T-helper 1 cell treated with Interleukin-12 subunit alpha and Interleukin-12 subunit beta and Interleukin-4 antibody, amounts not matched to agents 30 ng/mL and 1 ng/mL, for 36 hours (primary cell): ENCODE data around the gene MAP7D1. TPM values are rescaled to one million over a fixed set of nuclear protein-coding genes. Genes with fewer than 3 reads are reported as not detected.

Experiments used
- intact Hi-C: fragments of 100-400 bp; cut with micrococcal nuclease; formaldehyde crosslinking; loops from one replicate; pipeline ENCODE4 v1.15.1; 2024
- total RNA-seq: library from RNA; stranded (reverse); gene quantifications from 2 replicates; pipeline ENCODE4 v1.2.3, GENCODE V29; 2022

The MAP7D1 gene
- 256 and 260 TPM in 2 replicates for total RNA-seq

DNA sequence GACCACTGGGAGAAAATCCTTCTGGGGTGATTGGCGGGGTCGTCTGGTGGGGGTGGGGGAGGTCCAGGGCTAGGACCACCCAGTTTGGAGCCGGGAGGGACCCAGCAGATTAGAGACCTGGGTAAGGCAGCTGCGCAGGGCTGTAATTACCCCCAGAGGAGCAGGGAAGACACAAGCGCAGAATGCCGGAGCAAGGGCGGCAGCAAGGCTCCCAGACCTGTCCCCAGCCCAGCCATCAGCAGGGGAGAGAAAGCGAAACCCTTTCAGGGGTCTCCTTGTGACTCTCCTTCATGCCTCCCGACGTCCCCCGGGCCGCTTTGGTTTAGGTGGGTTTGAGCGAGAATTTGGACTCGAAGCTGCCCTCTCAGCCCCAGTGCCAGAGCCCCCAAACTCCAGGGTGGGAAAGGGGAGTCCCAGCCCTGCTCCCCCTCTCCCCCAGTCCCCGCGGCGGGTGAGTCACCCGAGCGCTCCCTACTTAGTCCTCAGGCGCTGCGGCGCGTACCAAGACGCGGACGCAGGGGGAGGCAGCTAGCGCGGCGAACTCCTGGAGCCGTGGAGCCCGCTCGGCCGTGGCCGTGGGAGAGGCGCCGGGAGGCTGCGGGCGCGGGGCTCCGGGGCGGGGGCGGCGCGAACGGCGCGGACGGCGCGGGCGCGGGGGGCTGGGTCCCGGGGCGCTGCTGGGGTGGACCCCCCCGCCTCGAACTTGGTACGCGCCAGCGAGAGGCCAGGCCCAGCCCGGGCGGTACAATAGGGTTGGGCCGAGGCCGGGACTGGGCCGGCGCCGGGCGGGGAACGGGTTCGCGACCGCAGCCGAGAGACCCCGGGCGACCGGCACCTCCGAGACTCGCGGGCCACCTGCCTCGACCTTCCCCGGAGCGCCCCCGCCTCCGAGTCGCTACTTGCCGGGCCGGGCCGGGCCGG lies at the start of gene MAP7D1:
TSS of gene MAP7D1 (plus strand) at position 753 of the 921 bp plus-strand sequence. CDS start 258 bp downstream, outside the sequence.
- intact Hi-C loops: loop anchor here (1.0 to 10.0 kb wide), 3 partner anchors 69 to 1319 kb away; partner anchors contain the start of genes SFPQ, THRAP3 and ZC3H12A

DNA sequence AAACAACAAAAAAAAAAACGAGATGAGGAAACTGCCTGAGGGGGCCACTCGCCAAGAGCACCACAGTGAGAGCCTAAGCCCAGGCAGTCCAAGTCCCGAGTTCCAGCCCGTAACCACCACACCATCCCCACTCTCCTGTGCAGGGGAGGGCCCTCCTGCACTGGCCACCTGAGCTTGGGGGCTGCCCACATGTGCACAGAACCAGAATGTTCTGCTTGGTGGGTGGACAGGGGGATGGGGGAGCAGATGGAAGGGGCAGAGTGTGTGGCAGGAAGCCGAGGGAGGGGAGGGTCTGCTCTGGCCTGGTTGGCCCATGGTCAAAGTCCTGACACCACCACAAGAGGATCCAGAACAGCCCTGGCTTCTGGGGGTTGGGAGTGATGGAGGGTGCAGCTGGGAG lies 49.7 kb upstream of the MAP7D1 start:
- intact Hi-C loops: no loop called here

DNA sequence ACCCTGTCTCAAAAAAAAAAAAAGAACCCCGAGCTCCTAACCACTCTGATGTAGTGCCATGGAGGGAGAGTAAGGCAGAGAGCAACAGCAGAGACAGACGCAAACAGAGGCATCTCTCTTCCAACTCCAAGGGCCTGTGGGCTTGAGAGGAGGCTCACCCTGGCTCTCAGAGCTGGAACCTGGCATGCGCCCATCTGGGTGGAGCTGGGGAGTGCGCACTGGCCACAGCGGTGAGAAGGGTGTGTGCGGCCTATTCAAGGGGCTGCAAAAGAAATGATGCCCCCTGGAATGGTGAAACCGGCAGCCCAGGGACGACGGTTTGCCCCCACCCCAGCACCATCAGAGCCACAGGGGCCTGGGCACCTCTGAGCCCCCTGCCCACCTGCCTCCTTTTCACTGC lies 48.6 kb upstream of the MAP7D1 start:
- intact Hi-C loops: no loop called here

DNA sequence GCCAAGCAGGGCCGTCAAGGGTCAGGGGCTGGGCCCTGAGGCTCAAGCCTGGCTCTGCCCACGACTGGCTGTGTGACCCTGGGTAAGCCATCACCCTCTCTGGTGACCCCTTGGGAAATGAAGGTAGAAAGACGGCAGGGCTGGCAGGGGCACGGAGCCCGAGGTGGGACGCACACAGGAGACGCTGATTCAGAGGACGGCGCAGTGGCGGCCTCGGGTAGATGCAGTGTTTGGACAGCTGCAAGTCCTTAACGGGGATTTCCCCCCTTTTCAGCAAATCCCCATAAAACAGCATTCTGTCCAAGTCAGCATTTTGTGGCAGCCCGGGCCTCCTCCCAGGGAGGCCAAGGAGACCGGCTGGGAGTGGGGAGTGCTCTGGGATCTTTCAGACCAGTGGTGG lies 47.6 kb upstream of the MAP7D1 start:
- intact Hi-C loops: no loop called here

DNA sequence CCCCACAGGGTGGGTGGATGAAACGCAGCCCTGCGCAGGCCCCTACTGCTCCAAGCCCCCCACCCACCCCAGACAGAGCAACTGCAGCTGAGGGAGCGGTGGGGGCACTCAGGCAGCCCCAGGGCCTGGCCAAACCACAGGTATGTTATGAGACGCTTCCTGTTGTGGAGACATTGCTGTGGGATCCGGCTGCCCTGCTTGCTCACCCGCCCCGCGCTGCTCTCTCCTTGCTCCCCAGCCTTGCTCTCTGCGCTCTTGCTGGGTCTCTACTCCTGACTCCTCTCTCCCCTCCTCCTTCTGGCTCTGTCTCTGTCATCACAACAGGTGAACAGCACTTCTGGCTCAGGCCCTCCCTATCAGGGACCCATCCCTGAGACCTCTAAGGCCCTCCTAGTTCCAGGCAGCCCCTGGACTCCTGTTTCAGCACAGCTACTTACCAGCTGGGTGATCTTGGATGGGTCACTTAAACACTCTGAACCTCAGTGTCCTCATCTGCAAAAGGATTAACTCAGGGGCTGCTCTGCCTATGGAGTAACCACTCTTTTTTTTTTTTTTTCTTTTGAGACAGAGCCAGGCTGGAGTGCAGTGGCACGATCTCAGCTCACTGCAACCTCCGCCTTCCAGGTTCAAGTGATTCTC lies 46.8 kb upstream of the MAP7D1 start:
- intact Hi-C loops: no loop called here

DNA sequence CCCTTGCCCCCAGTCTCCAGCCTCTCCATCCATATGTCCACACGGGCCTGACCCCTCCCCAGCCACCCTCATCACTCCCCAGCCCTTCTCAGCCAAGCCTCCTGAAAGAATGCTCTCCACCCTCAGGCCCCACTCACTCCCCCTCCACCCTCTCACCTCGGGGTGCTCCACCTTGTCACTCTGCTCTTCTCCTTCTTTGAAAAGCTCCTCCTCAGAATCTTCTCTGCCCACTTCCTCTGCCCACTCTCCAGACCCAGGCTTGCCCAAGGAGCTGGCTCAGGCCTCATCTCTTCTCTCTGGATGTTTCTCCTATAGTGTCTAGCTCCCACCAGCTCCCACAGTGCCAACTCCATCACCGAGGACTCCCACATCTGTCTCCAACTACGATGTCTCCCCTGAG lies 44.8 kb upstream of the MAP7D1 start:
- intact Hi-C loops: no loop called here

DNA sequence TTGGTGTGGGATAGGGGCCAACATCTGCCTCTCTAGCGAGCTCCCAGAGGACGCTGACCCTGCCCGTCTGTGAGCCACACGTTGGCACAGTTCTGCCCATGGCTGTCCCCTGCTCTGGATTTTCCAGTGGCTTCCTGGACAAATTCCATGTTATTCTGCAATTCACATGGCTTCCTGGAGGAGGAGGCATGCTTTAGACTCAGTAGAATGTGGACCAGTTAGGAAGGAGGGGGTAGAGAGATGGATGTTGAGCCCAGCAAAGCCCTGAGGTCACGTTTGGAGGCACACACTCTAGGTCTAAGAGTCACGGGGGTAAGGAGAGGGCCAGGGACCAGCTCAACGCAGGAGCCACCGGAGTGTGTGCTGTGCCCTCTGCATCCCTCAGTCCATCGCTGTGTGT lies 43.1 kb upstream of the MAP7D1 start:
- intact Hi-C loops: no loop called here

DNA sequence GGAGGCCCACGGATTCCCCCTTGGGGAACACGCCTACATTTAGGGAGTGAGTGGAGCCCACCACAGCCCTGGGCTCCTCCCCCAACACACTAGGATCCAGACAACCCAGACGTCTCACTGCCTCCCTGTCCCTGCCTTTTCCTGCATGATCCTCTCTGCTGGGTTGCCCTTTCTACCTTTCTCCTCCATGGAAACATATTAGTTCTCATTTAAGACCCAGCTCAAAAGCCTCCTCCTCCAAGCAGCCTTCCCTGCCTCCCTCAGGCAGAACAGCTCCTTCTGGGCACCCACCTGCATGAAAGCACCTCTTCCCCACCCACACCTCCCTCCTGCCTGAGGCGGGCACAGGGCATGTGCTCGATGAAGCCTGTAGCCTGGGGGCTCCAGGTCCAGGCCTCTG lies 41.6 kb upstream of the MAP7D1 start:
- intact Hi-C loops: no loop called here

DNA sequence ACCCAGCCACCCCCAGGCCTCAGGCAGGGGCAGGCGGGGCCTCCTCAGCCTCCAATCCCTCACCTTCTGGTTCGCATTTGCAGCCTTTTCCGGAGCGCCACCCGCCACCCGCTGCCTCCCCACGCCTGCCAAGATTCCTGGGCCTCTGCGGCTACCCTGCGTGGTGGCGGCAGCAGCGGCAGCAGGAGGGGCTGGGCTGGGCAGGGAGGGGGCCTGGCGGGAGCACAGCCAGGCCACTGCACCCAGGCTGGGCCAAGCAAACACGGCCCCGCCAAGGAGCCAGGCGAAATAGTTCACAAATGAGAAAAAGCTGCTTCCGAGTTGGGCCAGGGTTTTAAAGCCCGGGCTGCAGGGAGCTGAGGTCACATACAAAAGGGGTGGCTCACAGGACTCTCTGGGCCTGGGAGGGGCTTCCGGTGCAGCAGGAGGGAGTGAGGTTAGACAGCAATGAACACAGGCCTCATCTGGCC lies 40.7 kb upstream of the MAP7D1 start:
- intact Hi-C loops: no loop called here

DNA sequence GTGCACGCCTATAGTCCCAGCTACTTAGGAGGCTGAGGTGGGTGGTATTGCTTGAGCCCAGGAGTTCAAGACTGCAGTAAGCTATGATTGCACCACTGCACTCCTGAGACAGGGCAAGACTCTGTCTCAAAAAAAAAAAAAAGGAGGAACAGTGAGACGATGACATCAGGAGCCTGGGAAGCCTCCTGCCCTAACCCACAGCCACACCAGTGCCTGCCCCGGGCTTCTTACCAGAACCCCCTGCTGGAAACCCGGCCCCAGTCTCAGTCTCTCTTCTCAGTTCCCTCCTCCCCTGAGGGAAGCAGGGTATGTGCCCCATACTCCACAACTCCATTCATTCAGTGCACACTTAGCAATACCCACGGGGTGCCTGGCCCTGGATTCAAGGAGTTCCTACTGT lies 40.0 kb upstream of the MAP7D1 start:
- intact Hi-C loops: no loop called here

DNA sequence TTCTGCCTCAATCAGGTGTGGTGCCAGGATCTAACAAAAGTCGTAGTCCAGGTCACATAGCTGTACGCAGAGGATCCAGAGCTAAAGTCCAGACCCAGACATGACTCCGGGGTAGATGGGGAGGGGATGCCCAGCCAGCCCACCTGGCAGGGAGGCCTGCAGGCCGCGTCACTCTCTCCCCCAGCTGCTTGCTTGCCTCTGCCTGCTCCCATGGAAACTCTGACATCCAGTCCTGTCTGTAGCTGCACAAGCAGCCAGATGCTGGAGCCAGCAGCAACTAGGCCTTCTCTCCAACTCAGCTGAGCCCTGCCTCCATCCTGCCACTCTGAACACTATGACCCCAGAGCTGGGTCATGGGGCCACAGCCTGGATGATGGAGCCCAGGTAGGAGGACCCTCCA lies 39.1 kb upstream of the MAP7D1 start:
- intact Hi-C loops: no loop called here

DNA sequence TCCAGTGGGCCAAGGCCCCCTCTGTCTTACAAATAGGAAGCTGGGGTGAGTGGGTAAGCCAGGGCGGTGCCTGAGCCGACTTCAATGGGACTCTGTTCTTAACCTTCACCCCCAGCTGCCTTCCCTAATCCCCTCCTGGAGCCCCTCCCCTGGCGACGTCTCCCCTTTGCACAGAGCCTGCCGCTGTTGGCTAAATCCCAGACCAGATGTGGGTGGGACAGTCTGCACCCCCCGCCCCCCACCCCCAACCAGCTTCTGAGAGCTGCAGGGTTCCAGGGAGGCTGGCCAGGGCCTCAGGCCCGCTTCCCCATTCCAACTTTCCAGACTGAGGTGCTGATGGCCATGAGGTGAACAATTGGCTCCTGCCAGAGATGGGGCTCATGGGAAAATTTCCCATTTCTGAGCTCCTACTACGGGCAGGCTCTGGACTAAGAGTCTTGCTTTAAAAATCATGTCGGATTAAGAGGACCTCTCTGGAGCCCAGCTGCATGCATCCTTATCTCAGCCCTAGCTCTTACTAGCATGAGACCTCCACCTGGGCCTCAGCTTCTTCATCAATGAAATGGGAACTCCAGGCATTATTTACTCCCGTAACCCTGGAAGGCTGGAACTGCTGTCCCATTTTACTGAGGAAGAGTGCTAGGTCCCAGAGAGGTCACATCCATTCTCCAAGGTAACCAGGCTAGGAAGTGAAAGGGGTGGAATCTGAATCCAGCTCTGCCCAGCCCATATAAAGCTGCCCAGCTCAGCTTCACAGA lies 37.3 kb upstream of the MAP7D1 start:
- intact Hi-C loops: no loop called here

DNA sequence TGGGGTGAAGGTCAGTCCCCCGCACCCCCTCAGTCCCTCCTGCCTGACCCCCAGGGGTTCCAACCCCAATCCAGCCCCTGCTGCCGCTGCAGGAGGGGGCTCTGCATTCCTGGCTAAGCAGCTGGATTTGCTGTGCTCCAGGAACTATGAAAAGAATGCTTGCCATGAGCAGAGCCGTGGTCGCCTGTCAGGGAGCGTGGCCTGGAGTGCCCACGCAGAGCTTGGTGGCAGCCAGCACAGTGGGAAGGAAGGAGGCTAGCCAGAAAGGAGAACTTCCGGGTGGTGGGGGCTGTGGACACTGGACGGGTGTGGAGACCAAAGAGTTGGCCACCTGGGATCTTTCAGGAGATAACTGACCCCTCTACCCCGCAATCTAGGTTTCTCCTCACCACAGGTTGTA lies 36.5 kb upstream of the MAP7D1 start:
- intact Hi-C loops: no loop called here

DNA sequence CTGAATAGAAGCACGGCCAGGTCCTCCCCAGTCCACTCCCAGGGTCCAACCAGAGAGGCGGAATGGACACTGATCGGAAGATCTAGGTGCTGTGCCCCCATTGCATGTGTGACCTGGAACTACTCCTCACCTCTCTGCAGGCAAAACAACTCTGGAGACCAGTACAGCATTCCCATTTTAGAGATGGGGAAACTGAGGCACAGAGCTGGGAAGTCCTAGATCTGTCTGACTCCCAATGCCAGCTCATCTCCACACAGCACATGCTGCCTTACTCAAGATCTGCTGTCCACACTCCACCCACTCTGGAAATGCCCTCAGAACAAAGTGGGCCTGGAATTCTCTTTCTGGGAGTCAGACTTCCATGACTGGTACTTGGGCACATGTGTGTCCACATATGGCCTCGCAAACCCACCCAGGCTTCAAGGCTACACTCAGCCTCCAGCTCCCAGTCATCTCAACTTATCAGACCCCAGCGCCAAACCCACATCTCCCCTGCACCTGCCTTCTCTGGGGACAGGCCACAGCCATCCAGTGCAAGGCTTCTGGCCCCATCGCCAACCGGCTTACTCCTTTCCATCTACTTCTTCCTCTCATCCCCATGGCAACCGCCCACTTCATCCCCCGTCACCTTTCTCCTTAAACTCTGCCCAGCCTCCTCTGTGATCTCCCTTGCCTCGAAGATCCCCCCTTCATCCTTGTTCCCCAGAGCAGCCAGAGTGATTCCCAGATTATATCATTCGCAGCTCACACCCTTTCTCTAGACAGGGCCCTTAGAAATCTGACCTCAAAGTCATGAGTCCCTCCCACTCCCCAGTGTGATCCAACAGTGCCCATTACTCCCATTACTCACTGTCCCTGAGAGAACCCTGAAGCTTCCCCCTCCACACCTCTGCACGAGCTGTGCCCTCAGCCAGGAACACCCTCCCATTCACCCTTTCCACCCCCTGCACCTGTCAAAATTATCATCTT lies 33.6 kb upstream of the MAP7D1 start:
- intact Hi-C loops: no loop called here

DNA sequence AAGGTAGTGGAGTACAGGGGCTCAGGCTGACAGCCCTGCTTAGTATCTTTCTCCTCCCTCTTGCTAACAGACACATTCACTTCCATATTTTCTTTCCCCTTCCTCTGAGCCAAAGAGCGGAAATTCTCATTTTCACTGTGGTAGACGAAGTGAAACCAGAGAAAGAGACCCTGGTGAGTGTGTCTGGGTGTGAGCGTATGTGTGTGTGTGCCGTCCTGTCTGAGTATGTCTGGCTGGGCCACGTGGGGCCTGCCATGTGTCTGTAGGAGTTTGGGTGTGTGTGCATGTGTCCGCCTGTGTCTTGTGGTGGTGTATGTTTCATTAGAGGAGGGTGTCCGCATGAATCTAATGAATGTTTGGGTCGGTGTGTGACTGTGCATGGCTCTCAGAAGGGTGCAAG lies 32.6 kb upstream of the MAP7D1 start:
- intact Hi-C loops: no loop called here

DNA sequence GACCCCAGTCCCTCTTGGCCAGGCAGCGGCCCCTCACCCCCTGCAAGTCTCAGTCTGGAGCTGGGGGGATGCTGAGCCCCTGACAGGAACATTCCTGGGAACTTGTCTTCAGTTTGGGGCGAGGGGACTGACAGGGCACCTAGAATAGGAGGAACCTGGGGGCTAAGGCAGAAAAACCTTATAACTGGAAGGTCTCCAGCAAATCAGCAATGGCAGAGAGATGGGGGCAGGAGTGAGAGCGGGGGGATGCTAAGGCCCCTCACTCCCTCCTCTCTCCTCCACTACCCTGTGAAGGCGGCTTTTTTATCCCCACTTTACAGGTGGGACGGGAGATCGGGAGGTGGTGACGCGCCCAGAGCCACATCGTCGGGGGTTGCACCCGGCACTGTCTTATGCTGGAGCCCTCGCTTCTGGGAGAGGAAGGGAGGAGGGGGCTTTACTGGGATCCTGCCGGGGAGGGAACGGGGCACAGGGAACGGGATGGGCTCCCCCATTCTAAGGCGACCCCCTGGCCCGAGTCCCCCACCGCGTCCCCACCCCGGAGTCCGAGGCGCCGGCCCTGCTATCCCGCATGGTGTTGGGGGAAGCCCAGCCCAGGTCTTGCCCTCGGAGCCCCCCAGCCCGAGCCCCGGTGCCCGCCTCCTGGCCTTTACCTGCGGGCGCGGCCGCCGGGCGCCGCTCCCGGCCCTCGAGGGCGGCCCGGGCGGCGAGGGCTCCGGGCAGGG lies 31.4 kb upstream of the MAP7D1 start:
- intact Hi-C loops: no loop called here

DNA sequence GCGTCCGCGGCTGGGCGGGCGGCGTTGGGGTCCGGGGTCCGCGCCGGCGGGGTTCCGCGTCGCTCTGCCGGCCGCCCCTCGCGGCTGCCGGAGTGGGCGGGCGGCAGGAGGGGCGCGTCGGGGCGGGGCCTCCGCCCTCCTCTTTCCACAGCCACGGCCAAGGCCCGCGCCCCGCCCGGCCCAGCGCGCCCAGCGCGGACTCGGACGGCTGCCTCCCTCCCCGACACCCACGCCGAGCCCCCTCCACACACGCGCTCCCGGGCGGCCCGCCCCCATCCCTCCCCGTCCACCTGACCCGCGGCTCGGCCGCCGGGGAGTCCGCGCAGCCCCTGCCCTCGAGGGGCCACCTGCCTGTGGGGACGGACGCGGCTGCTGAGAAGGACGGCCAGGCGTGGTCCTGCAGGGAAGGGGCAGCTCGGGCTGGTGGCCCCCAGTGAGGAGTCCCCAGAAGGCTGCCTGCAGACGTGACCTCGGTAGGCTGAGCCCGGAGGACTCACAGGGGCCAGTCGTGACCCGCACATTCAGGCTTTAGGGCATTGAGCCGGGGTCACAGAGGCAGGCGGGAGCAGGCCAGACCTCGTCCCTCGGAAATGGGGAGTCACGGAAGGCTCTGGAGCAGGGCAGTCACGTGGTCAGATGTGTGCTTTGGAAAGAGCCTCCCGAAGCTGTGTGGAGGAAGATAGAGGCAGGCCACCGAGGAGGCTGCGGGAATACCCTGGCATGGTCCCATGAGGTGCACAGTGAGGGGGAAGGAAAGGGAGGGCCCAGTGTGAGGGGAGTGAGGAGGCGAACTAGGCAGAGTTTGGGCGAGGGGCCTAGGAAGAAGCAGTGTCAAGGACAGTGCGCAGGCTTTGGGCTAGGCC lies 30.6 kb upstream of the MAP7D1 start, which contains the start of gene COL8A2:
TSS of gene COL8A2 (minus strand) at position 94 of the 863 bp plus-strand sequence. CDS start 24,980 bp downstream, outside the sequence.
- intact Hi-C loops: no loop called here

DNA sequence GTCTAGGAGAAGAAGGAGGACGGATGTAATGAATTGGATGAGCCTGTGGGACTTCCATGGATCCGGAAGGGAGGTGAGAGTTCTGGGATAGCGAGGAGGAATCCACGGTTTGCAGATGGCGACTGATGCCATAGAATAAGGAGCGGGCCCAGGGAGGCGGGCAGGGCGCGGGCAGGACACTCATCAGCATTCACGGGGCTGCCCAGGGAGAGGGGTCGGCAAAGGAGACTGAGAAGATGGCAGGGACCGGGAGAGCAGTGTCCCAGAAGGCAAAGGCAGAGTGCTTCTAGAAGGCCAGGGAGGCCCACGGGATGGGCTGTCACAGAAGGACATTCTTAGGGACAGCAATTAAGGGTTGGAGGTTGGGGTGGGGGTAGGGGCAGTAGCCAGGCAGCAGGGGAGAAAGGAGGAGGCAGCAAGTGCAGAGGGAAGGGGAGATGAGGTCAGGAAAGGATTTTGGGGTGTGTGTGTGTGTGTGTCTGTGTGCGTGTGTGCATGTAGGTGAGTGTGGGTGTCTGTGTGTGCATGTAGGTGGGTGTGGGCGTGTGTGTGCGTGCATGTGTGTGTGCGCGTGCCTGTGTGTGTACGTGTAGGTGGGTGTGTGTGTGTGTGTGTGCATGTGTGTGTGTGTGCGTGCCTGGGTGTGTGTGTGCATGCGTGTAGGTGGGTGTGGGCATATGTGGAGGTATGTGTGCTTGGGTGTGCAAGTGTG lies 29.8 kb upstream of the MAP7D1 start:
- intact Hi-C loops: no loop called here
